WTC11 (cell line): ENCODE data around the gene PLXDC2. TPM values are rescaled to one million over a fixed set of nuclear protein-coding genes. Genes with fewer than 3 reads are reported as not detected.

ENCODE experiments used
- ATAC-seq: fragments of 200-7000 bp; cut with Tn5 transposase; 2 replicates; pipeline ENCODE4 v1.10.0; 2021; ENCODE audit warnings: mild to moderate bottlenecking, moderate library complexity
- CTCF ChIA-PET: fragments of 300-600 bp; sonication (Branson Sonifier 250); formaldehyde crosslinking; loops from one replicate; lab custom pipeline; 2021; ENCODE audit warnings: antibody characterized with exemption; lab: Charles Lee
- POLR2A ChIA-PET: fragments of 350-600 bp; sonication (Branson Sonifier 250); formaldehyde crosslinking; loops from one replicate; lab custom pipeline; 2021; ENCODE audit warnings: antibody characterized with exemption; lab: Charles Lee
- DNase-seq: peaks from one replicate; pipeline ENCODE4 v3.0.0; 2021; ENCODE audit warnings: low spot score
- H3K27ac Mint-ChIP-seq: 2 replicates; pipeline ENCODE4 v1.8.0; 2021; ENCODE audit warnings: mixed read lengths
- H3K27me3 Mint-ChIP-seq: 2 replicates; pipeline ENCODE4 v1.8.0; 2021; ENCODE audit warnings: low read depth, mild to moderate bottlenecking, moderate library complexity, mixed read lengths
- H3K36me3 Mint-ChIP-seq: 2 replicates; pipeline ENCODE4 v1.8.0; 2021; ENCODE audit warnings: mixed read lengths
- H3K4me1 Mint-ChIP-seq: 2 replicates; pipeline ENCODE4 v1.8.0; 2022; ENCODE audit warnings: mixed read lengths
- H3K4me3 Mint-ChIP-seq: 2 replicates; pipeline ENCODE4 v1.8.0; 2021; ENCODE audit warnings: mild to moderate bottlenecking, moderate library complexity, mixed read lengths
- H3K9me3 Mint-ChIP-seq: 2 replicates; pipeline ENCODE4 v1.8.0; 2021; ENCODE audit warnings: mixed read lengths
- ATF1 ChIP-seq: sonication (generic); formaldehyde crosslinking; IDR thresholded peaks from 2 replicates; pipeline ENCODE4 v1.8.1; 2023; ENCODE audit warnings: mild to moderate bottlenecking, moderate library complexity, missing genetic modification reagents
- E2F4 ChIP-seq: sonication (generic); formaldehyde crosslinking; IDR thresholded peaks from 2 replicates; pipeline ENCODE4 v1.8.1; 2022; ENCODE audit warnings: low read depth, mild to moderate bottlenecking, moderate library complexity, missing genetic modification reagents, borderline replicate concordance
- FOXK1 ChIP-seq: sonication (generic); formaldehyde crosslinking; IDR thresholded peaks from 2 replicates; pipeline ENCODE4 v1.8.0; 2022; ENCODE audit warnings: mild to moderate bottlenecking, moderate library complexity, missing genetic modification reagents
- GRHL2 ChIP-seq: fragments of 250-450 bp; sonication (Bioruptor Pico); IDR thresholded peaks from 2 replicates; pipeline ENCODE4 v1.8.0; 2022; ENCODE audit warnings: mild to moderate bottlenecking, moderate library complexity; ENCODE audit not compliant: insufficient replicate concordance, severe bottlenecking
- IRF2 ChIP-seq: sonication (generic); formaldehyde crosslinking; IDR thresholded peaks from 2 replicates; pipeline ENCODE4 v1.8.0; 2022; ENCODE audit warnings: low read depth, missing genetic modification reagents, borderline replicate concordance
- MAX ChIP-seq: sonication (generic); formaldehyde crosslinking; IDR thresholded peaks from 2 replicates; pipeline ENCODE4 v1.8.0; 2022; ENCODE audit warnings: mild to moderate bottlenecking, missing genetic modification reagents
- RELA ChIP-seq: sonication (generic); formaldehyde crosslinking; IDR thresholded peaks from 2 replicates; pipeline ENCODE4 v1.8.1; 2022; ENCODE audit warnings: missing genetic modification reagents, mild to moderate bottlenecking, borderline replicate concordance
- RORB ChIP-seq: fragments of 250-450 bp; sonication (Bioruptor Pico); IDR thresholded peaks from 2 replicates; pipeline ENCODE4 v1.9.0; 2021; ENCODE audit warnings: mild to moderate bottlenecking
- SP1 ChIP-seq: sonication (generic); formaldehyde crosslinking; conservative IDR thresholded peaks from 2 replicates; pipeline ENCODE4 v1.8.1; 2022; ENCODE audit warnings: missing genetic modification reagents
- ZNF219 ChIP-seq: sonication (generic); formaldehyde crosslinking; IDR thresholded peaks from 2 replicates; pipeline ENCODE4 v1.8.0; 2023; ENCODE audit warnings: missing genetic modification reagents, mild to moderate bottlenecking, borderline replicate concordance
- ZNF425 ChIP-seq: fragments of 250-450 bp; sonication (Bioruptor Pico); conservative IDR thresholded peaks from 2 replicates; pipeline ENCODE4 v1.9.0; 2021; ENCODE audit warnings: mild to moderate bottlenecking
- total RNA-seq: library from RNA; stranded (reverse); gene quantifications from 3 replicates; pipeline ENCODE4 v1.2.3, GENCODE V29; 2021
- TF ChIP-seq, protein P1 (sequence below): sonication (generic); formaldehyde crosslinking; IDR thresholded peaks from 2 replicates; pipeline ENCODE4 v1.8.0; 2023; ENCODE audit warnings: missing genetic modification reagents, mild to moderate bottlenecking, borderline replicate concordance
- TF ChIP-seq, protein P2 (sequence below): sonication (generic); formaldehyde crosslinking; IDR thresholded peaks from 2 replicates; pipeline ENCODE4 v1.8.0; 2022; ENCODE audit warnings: mild to moderate bottlenecking, missing genetic modification reagents
- TF ChIP-seq, protein P3 (sequence below): sonication (generic); formaldehyde crosslinking; IDR thresholded peaks from 2 replicates; pipeline ENCODE4 v1.8.1; 2023; ENCODE audit warnings: mild to moderate bottlenecking, missing genetic modification reagents

Gene PLXDC2
- total RNA-seq, 1 experiment from 2014 or later = 31.7 TPM

- TF ChIP-seq, protein P1, sequence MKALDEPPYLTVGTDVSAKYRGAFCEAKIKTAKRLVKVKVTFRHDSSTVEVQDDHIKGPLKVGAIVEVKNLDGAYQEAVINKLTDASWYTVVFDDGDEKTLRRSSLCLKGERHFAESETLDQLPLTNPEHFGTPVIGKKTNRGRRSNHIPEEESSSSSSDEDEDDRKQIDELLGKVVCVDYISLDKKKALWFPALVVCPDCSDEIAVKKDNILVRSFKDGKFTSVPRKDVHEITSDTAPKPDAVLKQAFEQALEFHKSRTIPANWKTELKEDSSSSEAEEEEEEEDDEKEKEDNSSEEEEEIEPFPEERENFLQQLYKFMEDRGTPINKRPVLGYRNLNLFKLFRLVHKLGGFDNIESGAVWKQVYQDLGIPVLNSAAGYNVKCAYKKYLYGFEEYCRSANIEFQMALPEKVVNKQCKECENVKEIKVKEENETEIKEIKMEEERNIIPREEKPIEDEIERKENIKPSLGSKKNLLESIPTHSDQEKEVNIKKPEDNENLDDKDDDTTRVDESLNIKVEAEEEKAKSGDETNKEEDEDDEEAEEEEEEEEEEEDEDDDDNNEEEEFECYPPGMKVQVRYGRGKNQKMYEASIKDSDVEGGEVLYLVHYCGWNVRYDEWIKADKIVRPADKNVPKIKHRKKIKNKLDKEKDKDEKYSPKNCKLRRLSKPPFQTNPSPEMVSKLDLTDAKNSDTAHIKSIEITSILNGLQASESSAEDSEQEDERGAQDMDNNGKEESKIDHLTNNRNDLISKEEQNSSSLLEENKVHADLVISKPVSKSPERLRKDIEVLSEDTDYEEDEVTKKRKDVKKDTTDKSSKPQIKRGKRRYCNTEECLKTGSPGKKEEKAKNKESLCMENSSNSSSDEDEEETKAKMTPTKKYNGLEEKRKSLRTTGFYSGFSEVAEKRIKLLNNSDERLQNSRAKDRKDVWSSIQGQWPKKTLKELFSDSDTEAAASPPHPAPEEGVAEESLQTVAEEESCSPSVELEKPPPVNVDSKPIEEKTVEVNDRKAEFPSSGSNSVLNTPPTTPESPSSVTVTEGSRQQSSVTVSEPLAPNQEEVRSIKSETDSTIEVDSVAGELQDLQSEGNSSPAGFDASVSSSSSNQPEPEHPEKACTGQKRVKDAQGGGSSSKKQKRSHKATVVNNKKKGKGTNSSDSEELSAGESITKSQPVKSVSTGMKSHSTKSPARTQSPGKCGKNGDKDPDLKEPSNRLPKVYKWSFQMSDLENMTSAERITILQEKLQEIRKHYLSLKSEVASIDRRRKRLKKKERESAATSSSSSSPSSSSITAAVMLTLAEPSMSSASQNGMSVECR (CRISPR knock-in tag) = no peak
- no peak for TF ChIP-seq MAX (CRISPR knock-in tag)
Observed at GRCh38 chr10:19874791-19875190, 58.6 kb downstream of the PLXDC2 start (continued).

DNA sequence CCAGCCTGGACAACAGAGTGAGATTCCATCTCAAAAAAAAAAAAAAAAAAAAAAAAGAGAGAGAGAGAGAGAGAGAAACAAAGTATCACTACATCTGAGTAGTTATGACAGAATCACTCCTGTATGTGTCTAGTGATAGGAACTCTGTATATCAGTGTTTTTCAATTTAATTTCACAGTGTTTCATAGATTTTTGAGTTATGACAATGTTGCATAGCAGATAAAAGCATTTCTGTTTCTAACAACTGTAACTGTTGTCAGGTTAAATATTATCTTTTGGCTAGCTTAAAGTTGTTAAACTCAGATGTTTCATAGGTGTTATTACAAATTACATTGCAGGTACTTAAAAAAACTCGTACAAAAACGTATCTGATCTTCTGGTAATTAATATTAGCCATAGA, 60.3 kb downstream of the PLXDC2 start:
- H3K4me1 Mint-ChIP-seq = peaks cover 21% of the 10 kb centered on the region
- CTCF ChIA-PET = interaction anchor here (0.6 kb wide), 1 partner anchor 149 kb away, joined by 3 read pairs; no protein-coding TSS in a partner anchor
- TF ChIP-seq, protein P2, sequence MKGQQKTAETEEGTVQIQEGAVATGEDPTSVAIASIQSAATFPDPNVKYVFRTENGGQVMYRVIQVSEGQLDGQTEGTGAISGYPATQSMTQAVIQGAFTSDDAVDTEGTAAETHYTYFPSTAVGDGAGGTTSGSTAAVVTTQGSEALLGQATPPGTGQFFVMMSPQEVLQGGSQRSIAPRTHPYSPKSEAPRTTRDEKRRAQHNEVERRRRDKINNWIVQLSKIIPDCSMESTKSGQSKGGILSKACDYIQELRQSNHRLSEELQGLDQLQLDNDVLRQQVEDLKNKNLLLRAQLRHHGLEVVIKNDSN (CRISPR knock-in tag) = no peak
- TF ChIP-seq FOXK1 = no peak
- TF ChIP-seq, protein P3, sequence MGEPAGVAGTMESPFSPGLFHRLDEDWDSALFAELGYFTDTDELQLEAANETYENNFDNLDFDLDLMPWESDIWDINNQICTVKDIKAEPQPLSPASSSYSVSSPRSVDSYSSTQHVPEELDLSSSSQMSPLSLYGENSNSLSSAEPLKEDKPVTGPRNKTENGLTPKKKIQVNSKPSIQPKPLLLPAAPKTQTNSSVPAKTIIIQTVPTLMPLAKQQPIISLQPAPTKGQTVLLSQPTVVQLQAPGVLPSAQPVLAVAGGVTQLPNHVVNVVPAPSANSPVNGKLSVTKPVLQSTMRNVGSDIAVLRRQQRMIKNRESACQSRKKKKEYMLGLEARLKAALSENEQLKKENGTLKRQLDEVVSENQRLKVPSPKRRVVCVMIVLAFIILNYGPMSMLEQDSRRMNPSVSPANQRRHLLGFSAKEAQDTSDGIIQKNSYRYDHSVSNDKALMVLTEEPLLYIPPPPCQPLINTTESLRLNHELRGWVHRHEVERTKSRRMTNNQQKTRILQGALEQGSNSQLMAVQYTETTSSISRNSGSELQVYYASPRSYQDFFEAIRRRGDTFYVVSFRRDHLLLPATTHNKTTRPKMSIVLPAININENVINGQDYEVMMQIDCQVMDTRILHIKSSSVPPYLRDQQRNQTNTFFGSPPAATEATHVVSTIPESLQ (CRISPR knock-in tag) = no peak
- TF ChIP-seq RELA (CRISPR knock-in tag) = no peak
- no peak for TF ChIP-seq ATF1 (CRISPR knock-in tag)
- no peak for TF ChIP-seq ZNF219
- TF ChIP-seq E2F4 (CRISPR knock-in tag) = no peak
- no peak for TF ChIP-seq GRHL2 (CRISPR knock-in tag)
- TF ChIP-seq SP1 (CRISPR knock-in tag) = no peak
- TF ChIP-seq ZNF425 (CRISPR knock-in tag) = no peak
- TF ChIP-seq IRF2 (CRISPR knock-in tag) = no peak
- no peak for TF ChIP-seq MAX (CRISPR knock-in tag)
- TF ChIP-seq RORB (CRISPR knock-in tag) = no peak
- TF ChIP-seq, all 79 proteins: peak for 0
- ATAC-seq (no peak), DNase-seq (no peak)
- Mint-ChIP-seq H3K9me3 (no peaks in the 10 kb centered on the region), H3K4me3 (no peak overlapping the region), H3K27ac (no peak overlapping the region), H3K27me3 (no peaks in the 10 kb centered on the region), H3K36me3 (no peaks in the 10 kb centered on the region; the same call in 1 of the 2 replicates)
- POLR2A ChIA-PET = interaction anchor here (0.7 kb wide), 1 partner anchor 973 kb away, joined by 5 read pairs; no protein-coding TSS in a partner anchor
